ENCODE results near the gene ZNF57. TPM values are rescaled to one million over a fixed set of nuclear protein-coding genes. Genes with fewer than 3 reads are reported as not detected.

Gene ZNF57
- total RNA-seq, 1 donor from 2014 or later = 2.7 TPM

- H3K4me1 Mint-ChIP-seq (ENCODE audit: low read depth, unreplicated experiment) = no peaks in the 10 kb centered on the region
- DNase-seq = no peak
- H3K4me3 Mint-ChIP-seq (ENCODE audit: unreplicated experiment) = no peak overlapping the region
- TF ChIP-seq CTCF (IDR thresholded peaks at IDR 0.05; ENCODE audit: partially characterized antibody, unreplicated experiment) = no peak
- peaks cover 4% of the 10 kb centered on the region for H3K9me3 Mint-ChIP-seq (ENCODE audit: unreplicated experiment)
- H3K27me3 Mint-ChIP-seq (ENCODE audit: unreplicated experiment) = peaks cover 4% of the 10 kb centered on the region
- no peak overlapping the region for H3K27ac Mint-ChIP-seq (ENCODE audit: unreplicated experiment)
- peaks cover 27% of the 10 kb centered on the region for H3K36me3 Mint-ChIP-seq (ENCODE audit: unreplicated experiment)
Measured at GRCh38 chr19:2917275-2918184, 16.8 kb downstream of the ZNF57 start.

- no peak for TF ChIP-seq CTCF (IDR thresholded peaks at IDR 0.05; ENCODE audit: partially characterized antibody, unreplicated experiment)
- peaks cover 2% of the 10 kb centered on the region for H3K27me3 Mint-ChIP-seq (ENCODE audit: unreplicated experiment)
- no peak overlapping the region for H3K4me3 Mint-ChIP-seq (ENCODE audit: unreplicated experiment)
- no peaks in the 10 kb centered on the region for H3K9me3 Mint-ChIP-seq (ENCODE audit: unreplicated experiment)
- DNase-seq = no peak
- H3K36me3 Mint-ChIP-seq (ENCODE audit: unreplicated experiment) = peaks cover 9% of the 10 kb centered on the region
- H3K27ac Mint-ChIP-seq (ENCODE audit: unreplicated experiment) = no peak overlapping the region
- no peaks in the 10 kb centered on the region for H3K4me1 Mint-ChIP-seq (ENCODE audit: low read depth, unreplicated experiment)
Measured at GRCh38 chr19:2922987-2923386, 22.3 kb downstream of the ZNF57 start.

- Mint-ChIP-seq H3K27ac (ENCODE audit: unreplicated experiment) (no peak overlapping the region), H3K4me3 (ENCODE audit: unreplicated experiment) (no peak overlapping the region), H3K9me3 (ENCODE audit: unreplicated experiment) (no peaks in the 10 kb centered on the region), H3K36me3 (ENCODE audit: unreplicated experiment) (peaks cover 6% of the 10 kb centered on the region), H3K27me3 (ENCODE audit: unreplicated experiment) (peaks cover 2% of the 10 kb centered on the region), H3K4me1 (ENCODE audit: low read depth, unreplicated experiment) (no peaks in the 10 kb centered on the region)
- no peak for DNase-seq
- no peak for TF ChIP-seq CTCF (IDR thresholded peaks at IDR 0.05; ENCODE audit: partially characterized antibody, unreplicated experiment)
Measured at GRCh38 chr19:2923510-2923909, 22.8 kb downstream of the ZNF57 start.

- peaks cover 5% of the 10 kb centered on the region for H3K9me3 Mint-ChIP-seq (ENCODE audit: unreplicated experiment)
- H3K27me3 Mint-ChIP-seq (ENCODE audit: unreplicated experiment) = peaks cover 2% of the 10 kb centered on the region
- no peak overlapping the region for H3K4me3 Mint-ChIP-seq (ENCODE audit: unreplicated experiment)
- H3K27ac Mint-ChIP-seq (ENCODE audit: unreplicated experiment) = no peak overlapping the region
- H3K4me1 Mint-ChIP-seq (ENCODE audit: low read depth, unreplicated experiment) = no peaks in the 10 kb centered on the region
- no peak for DNase-seq
- peaks cover 10% of the 10 kb centered on the region for H3K36me3 Mint-ChIP-seq (ENCODE audit: unreplicated experiment)
- TF ChIP-seq CTCF (IDR thresholded peaks at IDR 0.05; ENCODE audit: partially characterized antibody, unreplicated experiment) = no peak
Measured at GRCh38 chr19:2926341-2927031, 25.8 kb downstream of the ZNF57 start.

- Mint-ChIP-seq H3K9me3 (ENCODE audit: unreplicated experiment) (peaks cover 7% of the 10 kb centered on the region), H3K27me3 (ENCODE audit: unreplicated experiment) (peaks cover 2% of the 10 kb centered on the region), H3K4me3 (ENCODE audit: unreplicated experiment) (no peak overlapping the region), H3K27ac (ENCODE audit: unreplicated experiment) (no peak overlapping the region), H3K4me1 (ENCODE audit: low read depth, unreplicated experiment) (no peaks in the 10 kb centered on the region), H3K36me3 (ENCODE audit: unreplicated experiment) (peaks cover 13% of the 10 kb centered on the region)
- DNase-seq = no peak
- no peak for TF ChIP-seq CTCF (IDR thresholded peaks at IDR 0.05; ENCODE audit: partially characterized antibody, unreplicated experiment)
Measured at GRCh38 chr19:2927032-2927430, 26.3 kb downstream of the ZNF57 start.

Measured in glutamatergic neuron (in vitro differentiated cells).